Astrocyte of the spinal cord (primary cell): ENCODE measurements around the gene ABHD12.

ENCODE experiments used
- DNase-seq: peaks from one replicate; pipeline ENCODE4 v3.0.0; 2011; ENCODE audit warnings: low read depth, low spot score
- H3K4me3 ChIP-seq: 2 replicates; pipeline ENCODE4 v1.5.1; 2011; ENCODE audit warnings: low read depth, mild to moderate bottlenecking, low read length, moderate library complexity
- in situ Hi-C: cut with HindIII; loops from 2 replicates; pipeline ENCODE4 v1.10.0; 2017; ENCODE audit warnings: low sequenced_read_pairs
- TF ChIP-seq, protein P1 (sequence below): IDR thresholded peaks from 2 replicates; pipeline ENCODE4 v1.5.1; 2012; ENCODE audit warnings: low read depth, mild to moderate bottlenecking, low read length, inconsistent platforms

Gene ABHD12

DNA sequence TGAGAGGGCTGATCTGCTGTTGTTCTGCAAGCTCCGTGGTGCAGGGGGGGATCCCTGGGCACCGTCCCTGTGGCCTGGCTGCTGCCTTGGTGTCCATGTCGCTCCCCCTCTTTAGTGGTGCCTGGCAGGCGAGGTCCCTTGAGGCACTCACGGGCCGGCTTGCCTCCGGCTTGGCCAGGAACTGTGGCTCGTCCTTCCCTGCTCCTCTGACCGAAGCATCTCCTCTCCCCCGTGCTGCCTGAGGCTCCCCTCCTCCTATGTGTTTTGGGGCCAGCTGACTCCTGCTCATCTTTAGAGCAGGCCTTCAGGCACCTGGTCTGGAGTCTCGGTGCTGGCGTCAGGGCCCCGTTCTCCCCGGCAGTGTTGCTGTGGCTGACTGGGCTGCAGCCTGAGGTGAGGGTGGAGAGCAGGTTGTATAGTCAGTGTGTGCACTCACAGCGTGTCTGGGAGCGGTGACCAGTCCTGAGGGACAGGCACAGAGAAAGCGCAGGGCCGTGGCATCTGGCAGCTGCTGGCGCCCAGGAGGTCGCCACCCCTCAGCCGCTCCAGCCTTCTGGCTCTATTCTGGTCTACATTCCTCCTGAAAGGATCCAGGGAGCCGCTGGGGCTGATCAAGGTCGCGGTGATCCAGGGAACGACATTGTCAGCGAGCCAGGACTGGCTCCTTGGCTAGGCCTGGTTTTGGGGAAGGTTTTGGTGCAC, 99.1 kb downstream of the ABHD12 start:
- H3K4me3 ChIP-seq = no peak overlapping the region
- no peak for DNase-seq
- in situ Hi-C loops = no loop called here
- TF ChIP-seq, protein P1, sequence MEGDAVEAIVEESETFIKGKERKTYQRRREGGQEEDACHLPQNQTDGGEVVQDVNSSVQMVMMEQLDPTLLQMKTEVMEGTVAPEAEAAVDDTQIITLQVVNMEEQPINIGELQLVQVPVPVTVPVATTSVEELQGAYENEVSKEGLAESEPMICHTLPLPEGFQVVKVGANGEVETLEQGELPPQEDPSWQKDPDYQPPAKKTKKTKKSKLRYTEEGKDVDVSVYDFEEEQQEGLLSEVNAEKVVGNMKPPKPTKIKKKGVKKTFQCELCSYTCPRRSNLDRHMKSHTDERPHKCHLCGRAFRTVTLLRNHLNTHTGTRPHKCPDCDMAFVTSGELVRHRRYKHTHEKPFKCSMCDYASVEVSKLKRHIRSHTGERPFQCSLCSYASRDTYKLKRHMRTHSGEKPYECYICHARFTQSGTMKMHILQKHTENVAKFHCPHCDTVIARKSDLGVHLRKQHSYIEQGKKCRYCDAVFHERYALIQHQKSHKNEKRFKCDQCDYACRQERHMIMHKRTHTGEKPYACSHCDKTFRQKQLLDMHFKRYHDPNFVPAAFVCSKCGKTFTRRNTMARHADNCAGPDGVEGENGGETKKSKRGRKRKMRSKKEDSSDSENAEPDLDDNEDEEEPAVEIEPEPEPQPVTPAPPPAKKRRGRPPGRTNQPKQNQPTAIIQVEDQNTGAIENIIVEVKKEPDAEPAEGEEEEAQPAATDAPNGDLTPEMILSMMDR = no peak

DNA sequence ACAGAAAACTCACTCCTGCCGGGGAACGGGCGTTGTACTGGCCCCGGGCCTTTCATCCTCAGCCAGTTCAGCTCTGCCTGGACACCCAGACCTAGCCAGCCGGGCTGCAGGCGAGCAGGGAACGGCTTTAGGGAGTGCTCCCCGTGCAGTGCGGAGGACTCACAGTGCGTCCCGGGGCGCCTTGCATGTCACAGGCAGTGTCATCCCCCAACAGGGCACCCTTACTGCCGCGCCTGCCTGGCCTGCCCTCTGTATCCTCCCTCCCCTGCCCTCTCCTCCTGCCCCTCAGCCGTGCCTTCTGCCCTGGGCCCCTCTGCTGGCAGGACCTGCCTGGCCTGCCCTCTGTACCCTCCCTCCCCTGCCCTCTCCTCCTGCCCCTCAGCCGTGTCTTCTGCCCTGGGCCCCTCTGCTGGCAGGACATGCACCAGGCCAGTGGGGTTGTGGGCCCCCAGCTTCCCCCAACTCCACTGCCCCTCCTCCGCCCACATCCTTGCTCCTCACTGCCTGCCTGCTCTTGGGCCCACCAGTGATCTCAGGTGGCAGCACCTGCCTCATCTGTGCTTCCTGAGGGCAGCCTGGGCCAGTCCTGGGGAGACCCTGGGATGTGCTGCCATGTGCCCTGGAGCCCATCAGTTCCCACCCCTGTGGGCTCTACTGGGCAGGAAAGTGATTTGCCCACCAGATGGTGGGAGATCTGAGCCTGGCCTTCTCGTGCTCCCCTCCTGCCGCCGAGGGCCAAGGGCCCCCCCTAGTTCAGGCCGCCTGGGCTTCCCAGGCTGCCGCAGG, 99.8 kb downstream of the ABHD12 start:
- no peak for DNase-seq
- TF ChIP-seq, protein P1 = no peak
- in situ Hi-C loops = no loop called here
- H3K4me3 ChIP-seq = no peak overlapping the region

DNA sequence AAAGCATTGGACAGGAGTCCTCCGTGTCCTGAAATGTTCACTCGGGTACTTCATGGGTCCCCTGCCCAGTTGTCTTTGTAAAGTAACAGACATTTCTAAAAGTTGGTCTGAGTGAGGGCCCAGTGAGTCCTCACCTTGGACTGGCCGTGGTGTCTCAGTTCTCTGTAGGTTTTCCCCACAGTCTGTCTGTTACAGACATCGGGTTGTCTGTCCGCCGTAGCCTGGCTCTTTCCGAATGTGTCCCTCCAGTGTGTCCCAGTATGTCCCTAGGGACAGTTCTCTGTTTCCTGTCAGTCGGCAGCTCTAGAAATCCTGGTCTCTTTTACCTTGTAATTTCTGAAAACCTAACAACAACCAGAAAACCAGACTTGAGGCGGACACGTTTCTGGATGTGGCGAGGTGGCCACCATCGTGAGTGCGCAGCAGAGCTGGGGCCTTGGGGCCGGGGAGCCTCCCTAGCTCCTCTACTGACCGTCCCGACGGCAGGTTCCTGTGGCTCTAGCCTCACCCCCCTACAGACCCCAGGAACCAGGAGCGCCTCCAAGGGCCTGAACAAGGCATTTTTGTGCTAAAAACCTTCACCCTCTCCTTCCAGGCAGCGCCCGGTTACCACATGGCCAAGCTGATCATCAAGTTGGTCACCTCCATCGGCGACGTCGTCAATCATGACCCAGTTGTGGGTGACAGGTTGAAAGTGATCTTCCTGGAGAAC, 100.6 kb downstream of the ABHD12 start:
- H3K4me3 ChIP-seq = no peak overlapping the region
- TF ChIP-seq, protein P1 = no peak
- DNase-seq = no peak
- in situ Hi-C loops = no loop called here

DNA sequence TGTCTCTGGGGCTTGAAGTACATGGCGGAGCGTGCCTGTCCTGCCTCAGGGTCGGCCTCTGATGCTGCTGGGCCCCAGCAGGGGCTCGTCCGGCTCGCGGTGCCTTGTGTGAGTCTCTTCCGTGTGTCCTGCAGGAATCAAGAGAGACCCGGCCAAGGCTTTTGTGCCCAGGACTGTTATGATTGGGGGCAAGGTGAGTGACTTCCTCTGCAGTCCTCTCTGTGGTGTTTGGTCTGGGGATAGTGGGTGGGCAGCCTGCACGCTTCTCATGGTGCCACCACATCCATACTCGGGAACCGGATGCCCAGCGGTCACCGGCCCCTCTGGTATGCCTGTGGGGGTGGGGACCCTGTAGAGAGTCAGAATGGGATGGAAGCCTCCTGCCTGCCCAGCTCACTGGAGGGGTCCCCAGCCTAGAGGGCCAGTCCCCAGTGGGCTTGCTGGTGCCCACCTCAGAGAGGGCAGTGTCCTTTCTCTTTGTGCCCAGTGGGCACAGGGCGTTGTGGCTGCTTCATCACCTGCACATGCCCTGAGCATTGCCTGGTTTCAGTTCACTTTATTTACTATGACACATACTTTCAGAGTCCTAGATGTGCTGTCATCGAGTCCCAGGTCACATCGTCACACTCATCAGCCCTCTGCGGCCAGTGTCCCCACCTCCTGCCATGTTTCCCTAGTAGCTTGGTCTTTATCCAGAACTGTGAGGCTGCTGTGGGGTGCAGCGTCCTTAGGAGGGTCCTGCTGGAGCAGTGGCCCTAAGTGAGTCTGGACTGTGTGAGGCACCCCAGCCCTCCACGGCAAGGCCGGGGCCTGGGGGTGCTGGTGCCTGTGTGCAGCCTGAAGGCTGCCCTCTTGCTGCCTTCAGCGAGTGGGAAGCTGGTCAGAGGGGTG, 102.1 kb downstream of the ABHD12 start:
- in situ Hi-C loops = no loop called here
- H3K4me3 ChIP-seq = no peak overlapping the region
- TF ChIP-seq, protein P1 = no peak
- DNase-seq = no peak

DNA sequence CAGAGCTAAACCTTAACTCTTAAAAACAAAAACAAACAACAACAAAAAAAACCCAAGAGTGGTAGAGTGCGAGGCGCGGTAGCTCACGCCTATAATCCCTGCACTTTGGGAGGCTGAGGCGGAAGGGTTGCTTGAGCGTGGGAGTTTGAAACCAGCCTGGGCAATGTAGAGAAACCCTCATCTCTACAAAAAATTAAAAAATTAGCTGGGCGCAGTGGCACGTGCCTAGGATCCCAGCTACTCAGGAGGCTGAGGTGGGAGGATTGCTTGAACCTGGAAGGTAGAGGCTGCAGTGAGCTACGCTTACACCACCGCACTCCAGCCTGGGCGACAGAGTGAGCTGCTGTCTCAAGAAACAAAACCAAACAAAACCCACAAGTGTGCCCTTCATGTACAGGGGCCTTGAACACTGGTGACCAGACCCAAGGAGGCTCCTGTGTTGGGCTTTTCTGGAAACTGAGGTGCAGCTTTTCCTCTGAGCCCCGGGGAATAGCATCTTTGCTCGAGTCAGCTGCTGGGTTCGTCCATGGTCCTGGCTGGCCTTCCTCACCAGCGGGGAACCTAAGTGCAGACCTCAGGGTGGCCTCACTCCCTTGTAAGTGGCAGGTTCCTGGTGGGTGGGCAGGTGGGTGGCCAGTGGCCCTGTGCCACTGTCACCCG, 102.9 kb downstream of the ABHD12 start:
- H3K4me3 ChIP-seq = no peak overlapping the region
- DNase-seq = no peak
- in situ Hi-C loops = no loop called here
- TF ChIP-seq, protein P1 = no peak

DNA sequence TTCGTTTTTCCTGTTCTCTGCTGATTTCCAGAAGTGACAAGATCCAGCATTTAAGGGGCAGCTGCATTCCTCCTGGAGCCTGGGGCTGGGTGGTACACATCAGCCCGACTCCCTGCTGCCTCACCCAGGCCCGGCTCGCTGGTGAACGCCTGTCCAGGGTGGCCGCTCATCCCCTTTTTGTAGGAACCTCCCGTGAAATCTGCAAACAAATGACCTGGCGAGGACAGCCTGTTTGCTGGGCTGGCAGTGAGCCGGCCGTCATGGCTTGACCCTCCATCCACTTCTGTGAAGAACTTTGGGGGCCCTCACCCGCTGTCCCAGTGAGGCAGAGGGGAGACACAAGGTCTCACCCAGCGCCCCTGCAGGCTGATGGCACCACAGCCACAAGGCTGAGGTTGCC, 103.7 kb downstream of the ABHD12 start:
- TF ChIP-seq, protein P1 = no peak
- H3K4me3 ChIP-seq = no peak overlapping the region
- in situ Hi-C loops = no loop called here
- DNase-seq = no peak
